Testis (tissue), 2 donors: Measurements from ENCODE around the gene RHO.

ENCODE experiments used
- CTCF ChIP-seq, 3 experiments: fragments of 450-650 bp in 2 of 3; fragments of 200-600 bp in 1 of 3; sonication (generic) in 1 of 3; IDR thresholded peaks; one replicate each; pipeline ENCODE4 v1.5.1; 2016 to 2019; ENCODE audit warnings: antibody characterized with exemption in 3 of 3, mild to moderate bottlenecking in 2 of 3, moderate library complexity in 1 of 3
- POLR2A ChIP-seq: fragments of 450-650 bp; IDR thresholded peaks from one replicate; pipeline ENCODE4 v1.6.1; 2017; ENCODE audit warnings: antibody characterized with exemption, mild to moderate bottlenecking, moderate library complexity

- no peak for TF ChIP-seq POLR2A
- TF ChIP-seq CTCF (IDR thresholded peaks at IDR 0.05) = no peak
Observed at GRCh38 chr3:129583289-129583688, 54.9 kb downstream of the RHO start.
